Right kidney (tissue), 1 donor: Measurements from ENCODE around the gene PPP2R1B.

Experiments used
- DNase-seq: peaks from one replicate; pipeline ENCODE4 v3.0.0-alpha.2; 2016

Gene PPP2R1B

GRCh38 chr11:111748035-111748804, 18.0 kb downstream of the PPP2R1B start:
- DNase-seq: no peak

GRCh38 chr11:111745719-111746504, 20.3 kb downstream of the PPP2R1B start:
- no peak for DNase-seq

DNA sequence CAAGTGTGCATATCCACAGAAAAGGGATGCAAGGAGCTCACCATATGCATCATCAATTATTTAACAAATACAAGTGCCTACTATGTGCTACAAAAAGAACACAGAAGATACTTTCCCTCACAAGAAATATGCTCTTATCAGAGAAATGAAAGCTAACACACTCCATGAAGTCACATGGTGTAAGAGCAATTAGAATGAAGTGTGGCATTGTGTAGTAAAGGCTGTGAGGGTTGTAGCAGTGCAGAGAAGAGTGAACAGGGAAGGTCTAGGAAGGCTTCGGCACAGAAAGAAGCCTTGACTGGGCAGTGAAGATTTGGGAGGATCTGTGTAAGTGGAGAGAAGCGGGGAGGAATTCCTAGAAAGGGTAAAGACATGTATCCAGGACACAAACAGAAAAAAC, 22.5 kb downstream of the PPP2R1B start:
- no peak for DNase-seq

DNA sequence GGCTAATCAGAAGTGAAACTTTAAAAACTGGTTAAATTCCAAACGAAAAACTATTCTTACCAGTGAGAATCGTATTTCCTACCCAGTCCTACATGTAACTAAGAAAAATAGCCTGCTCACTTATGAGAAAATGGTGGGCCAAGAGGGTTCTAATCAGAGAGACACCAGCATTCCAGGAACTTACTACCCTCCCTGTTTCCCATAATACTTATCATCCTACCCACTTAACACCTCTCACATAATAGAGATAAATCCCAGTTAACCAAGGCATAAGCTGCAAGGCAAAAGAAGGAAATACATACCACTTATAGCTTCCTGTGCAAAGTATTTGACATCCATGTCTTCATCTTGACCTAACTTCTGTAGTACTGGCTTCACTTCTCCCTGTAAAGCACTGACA, 24.4 kb downstream of the PPP2R1B start:
- DNase-seq: no peak

GRCh38 chr11:111739299-111739698, 26.9 kb downstream of the PPP2R1B start:
- no peak for DNase-seq

- DNase-seq: peak; percentile 9
Measured at GRCh38 chr11:111737444-111738210, 28.6 kb downstream of the PPP2R1B start.

GRCh38 chr11:111736621-111737443, 29.4 kb downstream of the PPP2R1B start:
- DNase-seq: no peak

GRCh38 chr11:111736181-111736590, 30.0 kb downstream of the PPP2R1B start:
- DNase-seq: no peak

GRCh38 chr11:111735262-111736116, 30.7 kb downstream of the PPP2R1B start:
- peak; percentile 85 for DNase-seq

DNA sequence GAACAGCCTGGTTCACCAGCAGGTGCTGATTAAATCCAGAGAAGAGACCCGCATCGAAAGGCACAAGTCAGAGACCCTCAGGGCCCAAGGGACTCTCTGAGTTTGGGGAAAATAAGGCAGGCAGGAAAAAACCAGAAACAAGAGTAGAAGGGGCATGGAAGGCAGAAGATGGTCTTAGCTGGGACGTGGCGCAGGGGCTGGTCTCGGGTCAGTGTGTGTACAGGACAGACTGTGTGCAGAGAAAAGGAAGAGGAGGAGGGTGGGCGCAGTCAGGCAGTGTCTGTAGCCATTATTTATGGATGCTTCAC, 31.3 kb downstream of the PPP2R1B start:
- DNase-seq: peak; percentile 76

DNA sequence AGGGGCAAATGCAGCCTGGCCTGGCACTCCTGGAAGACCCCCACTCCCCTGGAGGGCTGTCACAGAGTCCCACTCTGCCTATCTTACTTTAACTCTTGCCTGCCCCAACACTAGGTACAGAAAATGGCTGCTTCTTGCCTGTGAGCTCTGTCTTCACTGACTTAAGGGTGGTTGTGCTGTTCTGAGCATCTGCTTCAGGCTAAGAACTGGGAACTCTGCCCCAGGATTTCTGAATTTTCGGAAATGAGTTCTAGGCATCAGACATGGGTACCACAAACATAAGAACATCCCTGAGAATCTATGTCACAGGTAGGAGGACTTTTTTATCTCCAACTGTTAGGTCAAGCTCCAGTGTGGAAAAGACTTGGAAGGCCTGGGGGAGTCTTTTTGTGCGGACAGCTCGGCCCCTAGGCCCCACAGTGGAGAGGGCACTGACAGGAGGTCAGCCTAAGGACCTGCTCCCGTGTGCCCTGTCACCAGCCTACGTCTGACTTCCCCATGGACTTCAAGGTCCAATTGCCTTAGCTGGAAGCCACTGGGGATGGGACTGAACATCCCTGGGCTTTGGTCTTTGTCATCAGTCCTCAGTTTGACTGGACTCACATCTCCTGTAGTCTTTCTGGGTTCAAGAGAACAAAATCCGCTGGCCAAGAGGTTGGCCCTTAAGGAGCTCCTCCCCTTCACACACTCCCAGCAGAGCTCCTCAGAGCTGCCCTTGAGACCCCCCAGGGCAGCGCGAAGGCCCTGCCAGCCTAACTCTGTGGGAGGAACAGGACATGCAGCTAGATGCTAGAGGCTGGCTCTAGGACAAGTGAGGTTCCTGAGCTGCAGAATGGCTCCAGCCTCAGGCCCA, 31.9 kb downstream of the PPP2R1B start:
- peak; percentile 13 for DNase-seq

GRCh38 chr11:111733611-111734088, 32.5 kb downstream of the PPP2R1B start:
- peak; percentile 26 for DNase-seq

- DNase-seq: peak; percentile 11
Measured at GRCh38 chr11:111733016-111733415, 33.2 kb downstream of the PPP2R1B start.

GRCh38 chr11:111731821-111732220, 34.4 kb downstream of the PPP2R1B start:
- no peak for DNase-seq

GRCh38 chr11:111730871-111731591, 35.2 kb downstream of the PPP2R1B start:
- peak; percentile 37 for DNase-seq

DNA sequence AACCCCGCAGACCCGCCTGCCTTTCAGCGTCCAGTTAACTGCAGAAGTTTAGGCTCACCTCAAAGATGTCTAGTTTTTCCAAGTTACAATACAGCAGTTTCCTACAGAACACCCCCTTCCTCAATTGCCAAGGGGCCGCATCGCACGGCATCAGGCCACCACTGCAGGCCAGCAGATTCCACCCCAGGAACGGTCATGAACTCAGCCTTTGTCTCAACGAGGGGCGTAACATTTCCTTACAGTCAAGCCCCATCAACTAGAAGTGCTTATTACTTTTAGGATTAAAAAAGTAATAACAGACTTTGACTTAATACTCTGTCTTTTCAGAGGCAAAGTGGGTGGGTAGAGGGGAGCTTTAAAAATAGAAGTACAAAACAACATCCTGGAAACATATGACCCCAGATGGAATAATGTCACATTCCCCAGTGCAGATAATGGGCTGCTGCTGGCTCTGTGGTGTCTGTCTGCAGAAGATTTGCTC, 36.3 kb downstream of the PPP2R1B start:
- DNase-seq: no peak

DNA sequence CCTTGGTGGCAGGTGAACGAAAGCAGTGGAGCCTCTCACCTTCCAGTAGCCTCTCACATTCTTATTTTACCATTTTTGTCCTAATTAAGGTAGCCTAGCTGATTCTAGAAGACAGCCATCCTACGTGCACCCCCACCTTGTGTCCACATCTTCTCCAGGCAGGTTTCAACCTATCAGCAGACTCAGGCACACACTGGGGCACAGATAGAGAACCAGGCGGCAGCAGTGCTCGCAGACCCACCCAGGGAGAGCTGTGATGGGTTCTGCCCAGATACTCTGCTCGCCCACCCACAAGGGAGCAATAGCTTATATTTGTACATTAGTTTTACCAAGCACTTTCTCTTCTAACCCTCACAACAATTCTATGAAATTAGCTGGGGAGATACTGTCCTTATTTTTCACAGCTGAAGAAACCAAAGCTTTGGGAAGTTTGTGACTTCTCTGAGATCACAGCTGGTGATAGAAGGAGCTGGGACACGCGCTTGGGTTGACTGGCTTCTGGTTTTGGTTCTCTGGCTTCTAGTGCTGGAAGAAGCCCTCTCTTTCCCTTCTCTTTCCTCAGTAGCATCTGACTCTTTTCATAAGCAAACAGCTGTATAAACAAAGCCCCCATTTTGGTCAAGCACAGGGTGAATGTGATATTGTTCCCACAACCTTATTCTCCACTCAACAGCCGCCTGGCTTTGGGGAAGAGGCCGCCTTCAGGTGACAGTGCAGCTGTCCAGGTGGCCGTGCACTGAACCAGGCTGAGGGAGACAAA, 36.9 kb downstream of the PPP2R1B start:
- peak; percentile 41 for DNase-seq

GRCh38 chr11:111727431-111727830, 38.8 kb downstream of the PPP2R1B start:
- DNase-seq: no peak
